GM12801 (cell line): ENCODE results near the gene RMND5B.

Experiments
- CTCF ChIP-seq: IDR thresholded peaks from one replicate; pipeline ENCODE4 v1.5.1; 2011; ENCODE audit warnings: control low read depth; ENCODE audit not compliant: insufficient read length; ENCODE audit errors: extremely low read depth

RMND5B gene

GRCh38 chr5:178174456-178174855, 43.6 kb downstream of the RMND5B start:
- TF ChIP-seq CTCF = no peak

GRCh38 chr5:178176791-178177190, 46.0 kb downstream of the RMND5B start:
- no peak for TF ChIP-seq CTCF

DNA sequence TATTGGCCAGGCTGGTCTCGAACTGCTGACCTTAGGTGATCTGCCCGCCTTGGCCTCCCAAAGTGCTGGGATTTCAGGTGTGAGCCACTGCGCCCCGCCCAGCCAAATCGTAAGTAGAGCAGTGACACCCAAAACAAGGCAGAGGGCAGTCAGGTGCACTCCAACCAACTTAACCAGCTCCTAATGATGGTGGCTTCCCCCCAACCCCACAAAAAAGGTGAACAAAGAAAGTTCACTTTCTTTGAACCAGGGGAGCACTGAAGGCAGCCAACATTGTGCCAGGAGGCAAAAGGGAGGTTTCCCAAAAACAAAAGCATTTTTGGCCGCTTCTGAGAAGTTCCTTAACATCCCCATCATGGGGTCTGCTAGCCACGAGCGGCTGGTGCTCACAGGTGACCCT, 46.8 kb downstream of the RMND5B start:
- no peak for TF ChIP-seq CTCF

DNA sequence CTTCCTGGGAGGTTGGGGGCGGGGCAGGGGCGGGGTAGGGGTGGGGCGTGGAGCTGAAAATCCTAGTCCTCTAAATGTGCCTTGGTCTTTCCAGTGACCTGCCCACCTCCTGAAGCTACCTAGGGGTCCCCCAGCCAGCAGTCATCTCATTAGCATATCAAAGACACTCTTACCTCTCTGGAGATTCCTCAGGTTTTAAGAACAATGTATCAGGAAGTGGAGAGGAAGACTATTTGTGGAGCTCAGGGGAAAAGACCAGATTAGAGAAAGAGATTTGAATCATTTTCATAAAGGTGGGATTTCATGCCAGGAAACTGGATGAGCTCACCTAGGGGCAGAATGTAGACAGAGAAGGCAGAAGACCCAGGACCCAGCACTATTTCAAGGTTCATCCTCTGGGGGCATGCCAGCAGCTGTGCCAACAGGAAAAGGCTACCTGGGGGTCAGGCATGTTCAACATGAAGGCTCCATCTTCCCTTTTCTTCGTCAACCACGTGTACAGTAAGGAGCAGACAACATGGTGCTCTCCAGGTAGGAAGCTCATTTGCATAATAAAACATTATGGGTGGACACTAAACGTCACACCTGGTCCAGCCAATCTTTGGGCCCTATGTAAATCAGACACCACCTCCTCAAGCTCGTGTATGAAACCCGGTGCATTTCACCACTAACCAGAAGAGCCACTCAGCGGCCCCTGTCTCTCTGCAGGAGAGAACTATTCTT, 49.5 kb downstream of the RMND5B start:
- TF ChIP-seq CTCF = no peak

DNA sequence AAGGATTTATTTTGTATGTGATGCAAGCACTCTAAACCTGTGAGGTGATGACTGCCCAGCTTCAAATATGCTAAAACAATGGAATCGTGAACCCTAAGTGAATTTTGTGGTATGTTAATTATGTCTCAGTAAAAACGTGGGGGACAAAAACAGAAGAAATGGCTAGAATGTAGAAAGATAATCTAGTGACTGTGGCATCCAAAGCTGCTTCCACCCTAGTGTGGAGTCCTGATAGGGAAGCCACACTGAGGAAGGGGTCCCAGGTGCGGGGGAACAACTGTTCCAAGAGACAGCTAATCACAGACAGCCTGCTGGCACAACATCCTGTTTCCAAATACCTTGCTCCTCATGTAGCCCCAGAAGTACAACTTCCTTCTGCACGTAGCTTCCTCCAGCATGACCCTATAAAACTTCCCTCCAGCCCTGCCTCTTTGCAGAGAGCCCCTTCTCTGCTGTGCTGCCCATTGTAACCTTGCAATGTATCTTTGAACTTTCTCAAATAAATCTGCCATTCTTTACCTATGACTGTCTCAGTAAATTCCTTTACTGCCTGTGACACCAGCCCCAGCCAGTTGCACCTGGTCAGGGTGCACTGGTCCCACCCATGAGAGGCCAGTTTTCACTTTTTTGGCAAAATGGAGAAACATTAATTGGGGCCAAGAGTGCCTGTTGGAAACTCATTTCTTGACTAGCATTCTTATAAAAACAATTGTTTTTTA, 51.5 kb downstream of the RMND5B start:
- TF ChIP-seq CTCF = no peak

GRCh38 chr5:178186427-178186826, 55.6 kb downstream of the RMND5B start:
- no peak for TF ChIP-seq CTCF

DNA sequence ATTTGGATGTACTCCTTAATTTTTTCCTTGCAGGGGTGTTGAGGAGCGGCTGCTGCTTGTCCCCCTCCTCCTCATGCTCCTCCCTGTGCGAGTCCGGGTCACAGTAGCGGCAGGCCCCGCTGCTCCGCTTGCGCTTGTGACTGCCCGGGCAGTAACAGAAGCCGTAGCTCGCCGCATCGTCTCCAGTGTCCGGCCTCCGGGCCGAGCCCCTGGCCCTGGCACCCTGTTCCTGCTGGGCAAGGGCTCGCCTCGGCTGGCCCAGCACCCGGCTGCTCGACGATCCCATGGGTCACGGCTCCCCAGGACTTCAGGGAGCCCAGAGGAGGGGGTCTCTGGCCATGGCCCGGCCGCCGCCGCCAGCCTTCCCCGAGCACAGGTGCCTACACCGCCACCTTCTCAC, 56.2 kb downstream of the RMND5B start, which contains the start of gene GMCL2:
GMCL2 (minus strand) TSS at position 358 of the 400 bp plus-strand sequence; CDS start at position 286, 72 bp downstream.
- no peak for TF ChIP-seq CTCF
